GM23338 (cell line): ENCODE data around the gene C10orf71.

Source experiments
- EZH2 ChIP-seq: fragments of 200-600 bp; sonication (generic); IDR thresholded peaks from one replicate; pipeline ENCODE4 v1.8.0; 2017; ENCODE audit warnings: antibody characterized with exemption, mild to moderate bottlenecking, low read depth; ENCODE audit not compliant: unreplicated experiment
- EZH2phosphoT487 ChIP-seq: fragments of 200-600 bp; sonication (generic); IDR thresholded peaks from one replicate; pipeline ENCODE4 v1.8.1; 2018; ENCODE audit warnings: antibody characterized with exemption; ENCODE audit not compliant: unreplicated experiment
- JUNB ChIP-seq: IDR thresholded peaks from one replicate; pipeline ENCODE4 v1.6.1; 2016; ENCODE audit warnings: antibody characterized with exemption; ENCODE audit not compliant: unreplicated experiment
- POLR2AphosphoS5 ChIP-seq: IDR thresholded peaks from 2 replicates; pipeline ENCODE4 v1.6.1; 2016; ENCODE audit warnings: antibody characterized with exemption, low read depth
- REST ChIP-seq: IDR thresholded peaks from one replicate; pipeline ENCODE4 v1.6.1; 2018; ENCODE audit warnings: antibody characterized with exemption; ENCODE audit not compliant: unreplicated experiment
- STAT1 ChIP-seq: IDR thresholded peaks from one replicate; pipeline ENCODE4 v1.6.1; 2016; ENCODE audit warnings: antibody characterized with exemption; ENCODE audit not compliant: unreplicated experiment
- ZNF114 ChIP-seq: fragments of 250-450 bp; sonication (Bioruptor Pico); IDR thresholded peaks from 2 replicates; pipeline ENCODE4 v1.5.0; 2020; ENCODE audit warnings: mild to moderate bottlenecking, moderate library complexity
- ZNF331 ChIP-seq: fragments of 250-450 bp; sonication (Bioruptor Pico); IDR thresholded peaks from 2 replicates; pipeline ENCODE4 v1.5.0; 2020; ENCODE audit warnings: low read depth, mild to moderate bottlenecking, moderate library complexity
- TF ChIP-seq, protein P1 (sequence below), 2 experiments: fragments of 200-600 bp in 1 of 2; sonication (generic) in 1 of 2; conservative IDR thresholded peaks; 2 replicates each; pipeline versions ENCODE4 v1.5.1 to v1.6.1; 2016 to 2017; ENCODE audit warnings: antibody characterized with exemption in 2 of 2, low read depth in 2 of 2, mild to moderate bottlenecking in 2 of 2, moderate library complexity in 1 of 2
- TF ChIP-seq, protein P2 (sequence below): IDR thresholded peaks from 2 replicates; pipeline ENCODE4 v1.6.1; 2016; ENCODE audit warnings: antibody characterized with exemption
- TF ChIP-seq, protein P3 (sequence below): fragments of 250-450 bp; sonication (Bioruptor Pico); IDR thresholded peaks from 2 replicates; pipeline ENCODE4 v1.5.0; 2020; ENCODE audit warnings: mild to moderate bottlenecking, moderate library complexity

DNA sequence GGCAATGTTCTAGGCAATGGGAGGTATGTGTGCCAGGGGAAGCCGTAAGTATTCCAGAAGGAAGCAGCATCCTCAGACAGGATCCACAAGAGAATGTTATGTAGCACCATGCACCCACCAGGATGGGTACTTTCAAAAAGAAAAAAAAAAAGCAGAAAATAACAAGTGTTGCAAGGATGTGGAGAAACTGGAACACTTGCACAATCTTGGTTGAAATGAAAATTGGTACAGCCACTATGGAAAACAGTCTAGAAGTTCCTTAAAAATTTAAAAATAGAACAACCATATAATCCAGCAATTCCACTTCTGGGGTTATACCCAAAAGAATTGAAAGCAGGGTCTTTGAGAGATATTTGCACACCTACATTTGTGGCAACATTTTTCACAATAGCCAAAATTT lies 20.2 kb downstream of the C10orf71 start:
- TF ChIP-seq POLR2AphosphoS5 = no peak
- TF ChIP-seq, protein P1, sequence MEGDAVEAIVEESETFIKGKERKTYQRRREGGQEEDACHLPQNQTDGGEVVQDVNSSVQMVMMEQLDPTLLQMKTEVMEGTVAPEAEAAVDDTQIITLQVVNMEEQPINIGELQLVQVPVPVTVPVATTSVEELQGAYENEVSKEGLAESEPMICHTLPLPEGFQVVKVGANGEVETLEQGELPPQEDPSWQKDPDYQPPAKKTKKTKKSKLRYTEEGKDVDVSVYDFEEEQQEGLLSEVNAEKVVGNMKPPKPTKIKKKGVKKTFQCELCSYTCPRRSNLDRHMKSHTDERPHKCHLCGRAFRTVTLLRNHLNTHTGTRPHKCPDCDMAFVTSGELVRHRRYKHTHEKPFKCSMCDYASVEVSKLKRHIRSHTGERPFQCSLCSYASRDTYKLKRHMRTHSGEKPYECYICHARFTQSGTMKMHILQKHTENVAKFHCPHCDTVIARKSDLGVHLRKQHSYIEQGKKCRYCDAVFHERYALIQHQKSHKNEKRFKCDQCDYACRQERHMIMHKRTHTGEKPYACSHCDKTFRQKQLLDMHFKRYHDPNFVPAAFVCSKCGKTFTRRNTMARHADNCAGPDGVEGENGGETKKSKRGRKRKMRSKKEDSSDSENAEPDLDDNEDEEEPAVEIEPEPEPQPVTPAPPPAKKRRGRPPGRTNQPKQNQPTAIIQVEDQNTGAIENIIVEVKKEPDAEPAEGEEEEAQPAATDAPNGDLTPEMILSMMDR (conservative IDR thresholded peaks at IDR 0.05; ENCODE audit: low read depth in 2 of 2) = no peak
- no peak for TF ChIP-seq EZH2
- no peak for TF ChIP-seq EZH2phosphoT487
- no peak for TF ChIP-seq REST
- no peak for TF ChIP-seq JUNB
- TF ChIP-seq STAT1 = no peak
- TF ChIP-seq, protein P2, sequence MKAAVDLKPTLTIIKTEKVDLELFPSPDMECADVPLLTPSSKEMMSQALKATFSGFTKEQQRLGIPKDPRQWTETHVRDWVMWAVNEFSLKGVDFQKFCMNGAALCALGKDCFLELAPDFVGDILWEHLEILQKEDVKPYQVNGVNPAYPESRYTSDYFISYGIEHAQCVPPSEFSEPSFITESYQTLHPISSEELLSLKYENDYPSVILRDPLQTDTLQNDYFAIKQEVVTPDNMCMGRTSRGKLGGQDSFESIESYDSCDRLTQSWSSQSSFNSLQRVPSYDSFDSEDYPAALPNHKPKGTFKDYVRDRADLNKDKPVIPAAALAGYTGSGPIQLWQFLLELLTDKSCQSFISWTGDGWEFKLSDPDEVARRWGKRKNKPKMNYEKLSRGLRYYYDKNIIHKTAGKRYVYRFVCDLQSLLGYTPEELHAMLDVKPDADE = no peak
- TF ChIP-seq, protein P3, sequence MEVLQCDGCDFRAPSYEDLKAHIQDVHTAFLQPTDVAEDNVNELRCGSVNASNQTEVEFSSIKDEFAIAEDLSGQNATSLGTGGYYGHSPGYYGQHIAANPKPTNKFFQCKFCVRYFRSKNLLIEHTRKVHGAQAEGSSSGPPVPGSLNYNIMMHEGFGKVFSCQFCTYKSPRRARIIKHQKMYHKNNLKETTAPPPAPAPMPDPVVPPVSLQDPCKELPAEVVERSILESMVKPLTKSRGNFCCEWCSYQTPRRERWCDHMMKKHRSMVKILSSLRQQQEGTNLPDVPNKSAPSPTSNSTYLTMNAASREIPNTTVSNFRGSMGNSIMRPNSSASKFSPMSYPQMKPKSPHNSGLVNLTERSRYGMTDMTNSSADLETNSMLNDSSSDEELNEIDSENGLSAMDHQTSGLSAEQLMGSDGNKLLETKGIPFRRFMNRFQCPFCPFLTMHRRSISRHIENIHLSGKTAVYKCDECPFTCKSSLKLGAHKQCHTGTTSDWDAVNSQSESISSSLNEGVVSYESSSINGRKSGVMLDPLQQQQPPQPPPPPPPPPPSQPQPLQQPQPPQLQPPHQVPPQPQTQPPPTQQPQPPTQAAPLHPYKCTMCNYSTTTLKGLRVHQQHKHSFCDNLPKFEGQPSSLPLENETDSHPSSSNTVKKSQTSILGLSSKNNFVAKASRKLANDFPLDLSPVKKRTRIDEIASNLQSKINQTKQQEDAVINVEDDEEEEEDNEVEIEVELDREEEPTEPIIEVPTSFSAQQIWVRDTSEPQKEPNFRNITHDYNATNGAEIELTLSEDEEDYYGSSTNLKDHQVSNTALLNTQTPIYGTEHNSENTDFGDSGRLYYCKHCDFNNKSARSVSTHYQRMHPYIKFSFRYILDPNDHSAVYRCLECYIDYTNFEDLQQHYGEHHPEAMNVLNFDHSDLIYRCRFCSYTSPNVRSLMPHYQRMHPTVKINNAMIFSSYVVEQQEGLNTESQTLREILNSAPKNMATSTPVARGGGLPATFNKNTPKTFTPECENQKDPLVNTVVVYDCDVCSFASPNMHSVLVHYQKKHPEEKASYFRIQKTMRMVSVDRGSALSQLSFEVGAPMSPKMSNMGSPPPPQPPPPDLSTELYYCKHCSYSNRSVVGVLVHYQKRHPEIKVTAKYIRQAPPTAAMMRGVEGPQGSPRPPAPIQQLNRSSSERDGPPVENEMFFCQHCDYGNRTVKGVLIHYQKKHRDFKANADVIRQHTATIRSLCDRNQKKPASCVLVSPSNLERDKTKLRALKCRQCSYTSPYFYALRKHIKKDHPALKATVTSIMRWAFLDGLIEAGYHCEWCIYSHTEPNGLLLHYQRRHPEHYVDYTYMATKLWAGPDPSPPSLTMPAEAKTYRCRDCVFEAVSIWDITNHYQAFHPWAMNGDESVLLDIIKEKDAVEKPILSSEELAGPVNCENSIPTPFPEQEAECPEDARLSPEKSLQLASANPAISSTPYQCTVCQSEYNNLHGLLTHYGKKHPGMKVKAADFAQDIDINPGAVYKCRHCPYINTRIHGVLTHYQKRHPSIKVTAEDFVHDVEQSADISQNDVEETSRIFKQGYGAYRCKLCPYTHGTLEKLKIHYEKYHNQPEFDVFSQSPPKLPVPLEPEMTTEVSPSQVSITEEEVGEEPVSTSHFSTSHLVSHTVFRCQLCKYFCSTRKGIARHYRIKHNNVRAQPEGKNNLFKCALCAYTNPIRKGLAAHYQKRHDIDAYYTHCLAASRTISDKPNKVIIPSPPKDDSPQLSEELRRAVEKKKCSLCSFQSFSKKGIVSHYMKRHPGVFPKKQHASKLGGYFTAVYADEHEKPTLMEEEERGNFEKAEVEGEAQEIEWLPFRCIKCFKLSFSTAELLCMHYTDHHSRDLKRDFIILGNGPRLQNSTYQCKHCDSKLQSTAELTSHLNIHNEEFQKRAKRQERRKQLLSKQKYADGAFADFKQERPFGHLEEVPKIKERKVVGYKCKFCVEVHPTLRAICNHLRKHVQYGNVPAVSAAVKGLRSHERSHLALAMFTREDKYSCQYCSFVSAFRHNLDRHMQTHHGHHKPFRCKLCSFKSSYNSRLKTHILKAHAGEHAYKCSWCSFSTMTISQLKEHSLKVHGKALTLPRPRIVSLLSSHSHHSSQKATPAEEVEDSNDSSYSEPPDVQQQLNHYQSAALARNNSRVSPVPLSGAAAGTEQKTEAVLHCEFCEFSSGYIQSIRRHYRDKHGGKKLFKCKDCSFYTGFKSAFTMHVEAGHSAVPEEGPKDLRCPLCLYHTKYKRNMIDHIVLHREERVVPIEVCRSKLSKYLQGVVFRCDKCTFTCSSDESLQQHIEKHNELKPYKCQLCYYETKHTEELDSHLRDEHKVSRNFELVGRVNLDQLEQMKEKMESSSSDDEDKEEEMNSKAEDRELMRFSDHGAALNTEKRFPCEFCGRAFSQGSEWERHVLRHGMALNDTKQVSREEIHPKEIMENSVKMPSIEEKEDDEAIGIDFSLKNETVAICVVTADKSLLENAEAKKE = no peak
- TF ChIP-seq ZNF331 (CRISPR knock-in tag) = no peak
- TF ChIP-seq ZNF114 (CRISPR knock-in tag) = no peak
